K562 (cell line): ENCODE data around the gene PPP2R3C.

Experiments used
- BRCA1 ChIP-seq, 2 experiments: fragments of 450-650 bp in 1 of 2; sonication (generic) in 1 of 2; formaldehyde crosslinking in 1 of 2; IDR thresholded peaks; 2 replicates each; pipeline versions ENCODE4 v1.5.0 to v1.6.1; 2017 to 2020; ENCODE audit warnings: mild to moderate bottlenecking in 1 of 2, missing genetic modification reagents in 1 of 2
- E2F4 ChIP-seq: sonication (generic); formaldehyde crosslinking; IDR thresholded peaks from 2 replicates; pipeline ENCODE4 v1.8.0; 2022; ENCODE audit warnings: mild to moderate bottlenecking, low read depth, missing genetic modification reagents
- ESRRA ChIP-seq: fragments of 450-650 bp; IDR thresholded peaks from 2 replicates; pipeline ENCODE4 v1.6.1; 2014; ENCODE audit warnings: low read depth, mild to moderate bottlenecking, moderate library complexity, borderline replicate concordance
- GATAD2A ChIP-seq: fragments of 450-650 bp; IDR thresholded peaks from 2 replicates; pipeline ENCODE4 v1.6.1; 2017
- GATAD2B ChIP-seq: fragments of 450-650 bp; IDR thresholded peaks from 2 replicates; pipeline ENCODE4 v1.6.1; 2017; ENCODE audit warnings: mild to moderate bottlenecking, borderline replicate concordance
- HDAC1 ChIP-seq, 2 experiments: fragments of 450-650 bp; IDR thresholded peaks; 2 replicates each; pipeline ENCODE4 v1.6.1; 2016 to 2017; ENCODE audit warnings: inconsistent platforms in 1 of 2, mild to moderate bottlenecking in 1 of 2, moderate library complexity in 1 of 2
- LEF1 ChIP-seq: fragments of 450-650 bp; IDR thresholded peaks from 2 replicates; pipeline ENCODE4 v1.6.1; 2016; ENCODE audit warnings: mild to moderate bottlenecking
- POLR2AphosphoS5 ChIP-seq: IDR thresholded peaks from 2 replicates; pipeline ENCODE4 v1.6.1; 2011; ENCODE audit warnings: mild to moderate bottlenecking, low read depth, low read length, moderate library complexity; ENCODE audit not compliant: control insufficient read depth, insufficient read depth
- TAF1 ChIP-seq: IDR thresholded peaks from 2 replicates; pipeline ENCODE4 v1.6.1; 2011; ENCODE audit warnings: mild to moderate bottlenecking, low read length, moderate library complexity; ENCODE audit not compliant: insufficient read depth, control insufficient read depth, severe bottlenecking; ENCODE audit errors: extremely low read depth
- YY1 ChIP-seq, 3 experiments: IDR thresholded peaks; 2 replicates each; pipeline ENCODE4 v1.6.1; 2011; ENCODE audit warnings: low read length in 2 of 3, mild to moderate bottlenecking in 2 of 3, moderate library complexity in 2 of 3, borderline replicate concordance in 1 of 3, control low read depth in 1 of 3, low read depth in 1 of 3; ENCODE audit not compliant: insufficient read depth in 3 of 3, insufficient replicate concordance in 2 of 3, control insufficient read depth in 1 of 3, insufficient read length in 1 of 3; ENCODE audit errors: extremely low read depth in 1 of 3
- ZBTB12 ChIP-seq: fragments of 250-450 bp; sonication (Bioruptor Pico); IDR thresholded peaks from 2 replicates; pipeline ENCODE4 v1.4.0; 2020
- ZNF318 ChIP-seq, 2 experiments: fragments of 450-650 bp; IDR thresholded peaks; 2 replicates each; pipeline ENCODE4 v1.6.1; 2016; ENCODE audit warnings: mild to moderate bottlenecking in 2 of 2, borderline replicate concordance in 1 of 2, low read depth in 1 of 2, moderate library complexity in 1 of 2
- ZNF551 ChIP-seq: fragments of 250-450 bp; sonication (Bioruptor Pico); IDR thresholded peaks from 2 replicates; pipeline ENCODE4 v1.5.0; 2021; ENCODE audit warnings: mild to moderate bottlenecking, moderate library complexity

- no peak for TF ChIP-seq TAF1
- no peak for TF ChIP-seq ESRRA
- TF ChIP-seq YY1 (IDR thresholded peaks at IDR 0.05; ENCODE audit: borderline replicate concordance in 1 of 3, control insufficient read depth in 1 of 3, extremely low read depth in 1 of 3, insufficient read depth in 3 of 3, insufficient read length in 1 of 3, insufficient replicate concordance in 2 of 3, low read depth in 1 of 3, low read length in 2 of 3), result no peak
- TF ChIP-seq E2F4 (CRISPR knock-in tag), result no peak
- no peak for TF ChIP-seq BRCA1 (IDR thresholded peaks at IDR 0.05)
- no peak for TF ChIP-seq BRCA1 (CRISPR knock-in tag; IDR thresholded peaks at IDR 0.05)
- TF ChIP-seq LEF1, result no peak
- TF ChIP-seq ZNF318 (IDR thresholded peaks at IDR 0.05; ENCODE audit: borderline replicate concordance in 1 of 2, low read depth in 1 of 2), result no peak
- no peak for TF ChIP-seq GATAD2A
- no peak for TF ChIP-seq HDAC1 (IDR thresholded peaks at IDR 0.05)
- no peak for TF ChIP-seq ZBTB12
- no peak for TF ChIP-seq ZNF551 (CRISPR knock-in tag)
- TF ChIP-seq GATAD2B, result no peak
- TF ChIP-seq POLR2AphosphoS5, result no peak
Measured at GRCh38 chr14:35085441-35085840, 36.3 kb downstream of the PPP2R3C start.
